ENCODE data around the gene SOWAHA.
A peak's percentile ranks its signal among the peaks of the same experiment; 100 is the strongest.

Gene SOWAHA

DNA sequence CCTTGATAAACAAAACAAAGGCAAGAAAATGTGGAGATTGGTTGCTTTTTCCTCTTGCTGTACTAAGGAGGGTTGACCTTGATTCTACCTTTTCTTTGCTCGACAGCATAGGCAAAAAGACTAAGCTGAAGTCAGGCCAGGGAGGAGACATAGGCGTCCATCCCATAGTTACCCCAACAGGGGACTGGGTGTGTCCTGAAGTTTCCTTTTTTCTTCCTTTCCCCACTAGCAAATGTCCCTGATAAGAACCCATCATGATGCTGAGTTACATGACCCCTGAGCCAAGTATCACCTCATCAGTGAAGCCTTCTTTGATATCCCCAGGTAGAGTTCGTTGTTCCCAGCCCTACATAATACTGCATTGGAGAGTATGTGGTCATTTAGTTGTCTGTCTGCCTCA is 27.2 kb downstream of the SOWAHA start:
- H3K4me1 ChIP-seq (ENCODE audit: control insufficient read depth in 1 of 2, insufficient read depth in 2 of 2, low read length in 2 of 2), result peaks cover 0 to 5% of the 10 kb centered on the region in 2 experiments

DNA sequence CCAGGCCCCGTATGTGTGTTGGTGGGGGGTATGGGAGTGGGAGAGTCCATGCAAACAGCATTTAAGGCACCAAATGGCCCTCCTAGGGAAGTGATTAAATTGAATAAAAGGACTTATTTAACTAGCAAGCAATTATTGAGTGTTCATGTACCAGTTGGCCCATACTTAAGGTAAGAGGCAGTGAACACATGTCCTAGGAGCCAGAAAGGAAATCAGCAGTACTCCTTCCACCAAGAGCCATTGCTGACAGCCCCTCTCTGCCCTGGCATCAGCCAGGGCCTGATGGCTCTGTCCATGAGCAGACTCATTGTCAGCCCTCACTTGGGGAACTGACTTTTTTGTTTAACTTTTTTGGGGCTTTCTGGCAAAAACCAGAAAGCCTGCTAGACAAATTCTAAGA is 27.8 kb downstream of the SOWAHA start:
- no peak overlapping the region for H2AFZ ChIP-seq (ENCODE audit: insufficient read depth, low read length, poor library complexity)
- no peak overlapping the region for H2BK5ac ChIP-seq (ENCODE audit: low read depth, low read length, poor library complexity)
- no peaks in the 10 kb centered on the region for H3K79me1 ChIP-seq (ENCODE audit: low read length)
- no peak overlapping the region for H3K27ac ChIP-seq (ENCODE audit: low read depth, low read length)
- H4K91ac ChIP-seq (ENCODE audit: low read depth, low read length), result no peak overlapping the region
- peaks cover 0 to 5% of the 10 kb centered on the region in 2 experiments for H3K4me1 ChIP-seq (ENCODE audit: control insufficient read depth in 1 of 2, insufficient read depth in 2 of 2, low read length in 2 of 2)
- H3K27me3 ChIP-seq (ENCODE audit: insufficient read depth, low read length), result no peaks in the 10 kb centered on the region
- H2BK12ac ChIP-seq (ENCODE audit: low read length), result no peak overlapping the region
- H3K9ac ChIP-seq (ENCODE audit: low read length), result no peak overlapping the region
- no peak overlapping the region for H2AK5ac ChIP-seq (ENCODE audit: low read length)
- H3K18ac ChIP-seq (ENCODE audit: low read length), result no peak overlapping the region
- no peak for DNase-seq
- H3K9me3 ChIP-seq (ENCODE audit: insufficient read depth, low read depth, low read length), result no peaks in the 10 kb centered on the region
- no peaks in the 10 kb centered on the region for H3K36me3 ChIP-seq (ENCODE audit: control insufficient read depth in 1 of 2, insufficient read depth in 2 of 2, low read length in 2 of 2)
- H4K12ac ChIP-seq (ENCODE audit: low read depth, low read length), result no peak overlapping the region
- no peak overlapping the region for H3K4me3 ChIP-seq (ENCODE audit: low read depth, low read length)
- no peak overlapping the region for H4K8ac ChIP-seq (ENCODE audit: low read depth, low read length)
- no peak overlapping the region for H2BK120ac ChIP-seq (ENCODE audit: insufficient read depth, low read length, poor library complexity)
- no peaks in the 10 kb centered on the region for H3K79me2 ChIP-seq (ENCODE audit: control insufficient read depth, insufficient read depth, low read length, poor library complexity)
- WGBS (ENCODE audit: extremely low coverage, insufficient coverage, insufficient read length), result no CpG with 5 or more reads among the region's 1 CpG
- H3K23ac ChIP-seq (ENCODE audit: low read length), result no peak overlapping the region
- no peak overlapping the region for H3K14ac ChIP-seq (ENCODE audit: low read length)
- H3K4ac ChIP-seq (ENCODE audit: low read depth, low read length), result no peak overlapping the region
- no peak overlapping the region for H3K4me2 ChIP-seq (ENCODE audit: low read length)

More for the DNA sequence above, 27.2 kb downstream of the SOWAHA start:
- no peak overlapping the region for H4K12ac ChIP-seq (ENCODE audit: low read depth, low read length)
- no peak overlapping the region for H3K18ac ChIP-seq (ENCODE audit: low read length)
- no peak overlapping the region for H2AFZ ChIP-seq (ENCODE audit: insufficient read depth, low read length, poor library complexity)
- H2BK12ac ChIP-seq (ENCODE audit: low read length), result no peak overlapping the region
- no peaks in the 10 kb centered on the region for H3K79me1 ChIP-seq (ENCODE audit: low read length)
- no peak overlapping the region for H2BK5ac ChIP-seq (ENCODE audit: low read depth, low read length, poor library complexity)
- H4K91ac ChIP-seq (ENCODE audit: low read depth, low read length), result no peak overlapping the region
- no peaks in the 10 kb centered on the region for H3K9me3 ChIP-seq (ENCODE audit: insufficient read depth, low read depth, low read length)
- no peak overlapping the region for H3K4me3 ChIP-seq (ENCODE audit: low read depth, low read length)
- DNase-seq, result no peak
- no peak overlapping the region for H2BK120ac ChIP-seq (ENCODE audit: insufficient read depth, low read length, poor library complexity)
- no CpG with 5 or more reads among the region's 3 CpGs for WGBS (ENCODE audit: extremely low coverage, insufficient coverage, insufficient read length)
- no peak overlapping the region for H3K23ac ChIP-seq (ENCODE audit: low read length)
- H4K8ac ChIP-seq (ENCODE audit: low read depth, low read length), result no peak overlapping the region
- no peak overlapping the region for H3K27ac ChIP-seq (ENCODE audit: low read depth, low read length)
- no peak overlapping the region for H3K14ac ChIP-seq (ENCODE audit: low read length)
- H3K4me2 ChIP-seq (ENCODE audit: low read length), result no peak overlapping the region
- H3K27me3 ChIP-seq (ENCODE audit: insufficient read depth, low read length), result no peaks in the 10 kb centered on the region
- no peak overlapping the region for H2AK5ac ChIP-seq (ENCODE audit: low read length)
- H3K36me3 ChIP-seq (ENCODE audit: control insufficient read depth in 1 of 2, insufficient read depth in 2 of 2, low read length in 2 of 2), result no peaks in the 10 kb centered on the region
- H3K4ac ChIP-seq (ENCODE audit: low read depth, low read length), result no peak overlapping the region
- H3K9ac ChIP-seq (ENCODE audit: low read length), result no peak overlapping the region
- no peaks in the 10 kb centered on the region for H3K79me2 ChIP-seq (ENCODE audit: control insufficient read depth, insufficient read depth, low read length, poor library complexity)

- no peak overlapping the region for H2BK5ac ChIP-seq (ENCODE audit: low read depth, low read length, poor library complexity)
- H3K4ac ChIP-seq (ENCODE audit: low read depth, low read length), result no peak overlapping the region
- no peak overlapping the region for H2BK120ac ChIP-seq (ENCODE audit: insufficient read depth, low read length, poor library complexity)
- no peak overlapping the region for H3K9ac ChIP-seq (ENCODE audit: low read length)
- no peak overlapping the region for H4K8ac ChIP-seq (ENCODE audit: low read depth, low read length)
- peak; percentile 63 to 68 for DNase-seq
- H3K79me2 ChIP-seq (ENCODE audit: control insufficient read depth, insufficient read depth, low read length, poor library complexity), result no peaks in the 10 kb centered on the region
- no peak overlapping the region for H4K12ac ChIP-seq (ENCODE audit: low read depth, low read length)
- WGBS (ENCODE audit: extremely low coverage, insufficient coverage, insufficient read length), result no CpG with 5 or more reads among the region's 4 CpGs
- H2BK12ac ChIP-seq (ENCODE audit: low read length), result no peak overlapping the region
- no peaks in the 10 kb centered on the region for H3K27me3 ChIP-seq (ENCODE audit: insufficient read depth, low read length)
- H3K9me3 ChIP-seq (ENCODE audit: insufficient read depth, low read depth, low read length), result no peaks in the 10 kb centered on the region
- H3K4me3 ChIP-seq (ENCODE audit: low read depth, low read length), result no peak overlapping the region
- H4K91ac ChIP-seq (ENCODE audit: low read depth, low read length), result no peak overlapping the region
- no peak overlapping the region for H3K4me2 ChIP-seq (ENCODE audit: low read length)
- H3K27ac ChIP-seq (ENCODE audit: low read depth, low read length), result no peak overlapping the region
- no peak overlapping the region for H3K23ac ChIP-seq (ENCODE audit: low read length)
- H3K14ac ChIP-seq (ENCODE audit: low read length), result no peak overlapping the region
- H2AFZ ChIP-seq (ENCODE audit: insufficient read depth, low read length, poor library complexity), result no peak overlapping the region
- no peaks in the 10 kb centered on the region for H3K36me3 ChIP-seq (ENCODE audit: control insufficient read depth in 1 of 2, insufficient read depth in 2 of 2, low read length in 2 of 2)
- H3K18ac ChIP-seq (ENCODE audit: low read length), result no peak overlapping the region
- H2AK5ac ChIP-seq (ENCODE audit: low read length), result no peak overlapping the region
- H3K4me1 ChIP-seq (ENCODE audit: control insufficient read depth in 1 of 2, insufficient read depth in 2 of 2, low read length in 2 of 2), result peaks cover 0 to 5% of the 10 kb centered on the region in 2 experiments
- H3K79me1 ChIP-seq (ENCODE audit: low read length), result no peaks in the 10 kb centered on the region
Measured at GRCh38 chr5:132841305-132841704, 28.2 kb downstream of the SOWAHA start.

DNA sequence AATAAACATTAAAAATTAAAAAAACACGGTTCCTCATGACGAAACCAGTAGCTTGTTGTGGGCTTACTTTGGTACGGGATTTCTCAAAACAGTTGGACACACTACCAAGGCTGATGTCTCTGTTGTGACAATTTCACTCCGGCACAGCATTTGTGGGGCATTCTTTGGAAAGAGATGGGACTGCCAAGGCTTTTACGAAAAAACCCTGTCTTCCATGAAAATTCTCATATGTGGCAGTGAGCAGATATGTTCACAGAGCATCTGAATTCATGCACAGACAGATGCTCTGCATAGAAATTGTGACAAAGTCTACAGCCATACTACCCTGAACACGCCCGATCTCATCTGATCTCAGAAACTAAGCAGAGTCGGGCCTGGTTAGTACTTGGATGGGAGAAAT is 35.2 kb downstream of the SOWAHA start:
- H3K4me2 ChIP-seq (ENCODE audit: low read length), result no peak overlapping the region
- H3K79me1 ChIP-seq (ENCODE audit: low read length), result no peaks in the 10 kb centered on the region
- no peak overlapping the region for H4K91ac ChIP-seq (ENCODE audit: low read depth, low read length)
- H2AK5ac ChIP-seq (ENCODE audit: low read length), result no peak overlapping the region
- no peaks in the 10 kb centered on the region for H3K79me2 ChIP-seq (ENCODE audit: control insufficient read depth, insufficient read depth, low read length, poor library complexity)
- no peak overlapping the region for H3K9ac ChIP-seq (ENCODE audit: low read length)
- H3K27ac ChIP-seq (ENCODE audit: low read depth, low read length), result no peak overlapping the region
- no peaks in the 10 kb centered on the region for H3K36me3 ChIP-seq (ENCODE audit: control insufficient read depth in 1 of 2, insufficient read depth in 2 of 2, low read length in 2 of 2)
- no peak overlapping the region for H4K12ac ChIP-seq (ENCODE audit: low read depth, low read length)
- no CpG with 5 or more reads among the region's 8 CpGs for WGBS (ENCODE audit: extremely low coverage, insufficient coverage, insufficient read length)
- H2BK12ac ChIP-seq (ENCODE audit: low read length), result no peak overlapping the region
- H3K4ac ChIP-seq (ENCODE audit: low read depth, low read length), result no peak overlapping the region
- no peak overlapping the region for H4K8ac ChIP-seq (ENCODE audit: low read depth, low read length)
- no peak for DNase-seq
- no peak overlapping the region for H3K14ac ChIP-seq (ENCODE audit: low read length)
- no peak overlapping the region for H3K18ac ChIP-seq (ENCODE audit: low read length)
- no peaks in the 10 kb centered on the region for H3K9me3 ChIP-seq (ENCODE audit: insufficient read depth, low read depth, low read length)
- H3K23ac ChIP-seq (ENCODE audit: low read length), result no peak overlapping the region
- no peaks in the 10 kb centered on the region for H3K27me3 ChIP-seq (ENCODE audit: insufficient read depth, low read length)
- H2AFZ ChIP-seq (ENCODE audit: insufficient read depth, low read length, poor library complexity), result no peak overlapping the region
- H3K4me3 ChIP-seq (ENCODE audit: low read depth, low read length), result no peak overlapping the region
- no peak overlapping the region for H2BK120ac ChIP-seq (ENCODE audit: insufficient read depth, low read length, poor library complexity)
- H3K4me1 ChIP-seq (ENCODE audit: control insufficient read depth in 1 of 2, insufficient read depth in 2 of 2, low read length in 2 of 2), result no peaks in the 10 kb centered on the region
- no peak overlapping the region for H2BK5ac ChIP-seq (ENCODE audit: low read depth, low read length, poor library complexity)
